HepG2 (cell line): Measurements from ENCODE around the gene MUC4. TPM values are rescaled to one million over a fixed set of nuclear protein-coding genes. Genes with fewer than 3 reads are reported as not detected.

ENCODE experiments used
- ARHGAP35 ChIP-seq: sonication (generic); formaldehyde crosslinking; IDR thresholded peaks from 2 replicates; pipeline ENCODE4 v1.9.0; 2022; ENCODE audit warnings: mild to moderate bottlenecking, inconsistent platforms, moderate library complexity, missing genetic modification reagents, borderline replicate concordance
- BRD4 ChIP-seq: sonication (generic); formaldehyde crosslinking; IDR thresholded peaks from 2 replicates; pipeline ENCODE4 v1.4.0; 2020; ENCODE audit warnings: missing genetic modification reagents
- HNRNPLL ChIP-seq: fragments of 200-400 bp; formaldehyde crosslinking; IDR thresholded peaks from 2 replicates; pipeline ENCODE4 v1.6.1; 2017; ENCODE audit warnings: mild to moderate bottlenecking, low read depth, low read length; ENCODE audit not compliant: poor library complexity, severe bottlenecking
- MXI1 ChIP-seq: IDR thresholded peaks from 3 replicates; pipeline ENCODE4 v1.6.1; 2012; ENCODE audit warnings: low read depth, low read length, inconsistent platforms, borderline replicate concordance
- NFATC3 ChIP-seq: sonication (generic); formaldehyde crosslinking; IDR thresholded peaks from 2 replicates; pipeline ENCODE4 v1.5.1; 2020; ENCODE audit warnings: mild to moderate bottlenecking, missing genetic modification reagents
- NR1H2 ChIP-seq: sonication (generic); formaldehyde crosslinking; IDR thresholded peaks from 2 replicates; pipeline ENCODE4 v1.8.1; 2022; ENCODE audit warnings: low read depth, missing genetic modification reagents, borderline replicate concordance
- PCBP1 ChIP-seq: fragments of 200-400 bp; formaldehyde crosslinking; IDR thresholded peaks from 2 replicates; pipeline ENCODE4 v1.6.1; 2017; ENCODE audit warnings: mild to moderate bottlenecking, low read depth, low read length, borderline replicate concordance
- REPIN1 ChIP-seq: sonication (generic); formaldehyde crosslinking; IDR thresholded peaks from 2 replicates; pipeline ENCODE4 v1.8.0; 2022; ENCODE audit warnings: missing genetic modification reagents, low read depth, mild to moderate bottlenecking, borderline replicate concordance
- RFX3 ChIP-seq: IDR thresholded peaks from 2 replicates; pipeline ENCODE4 v1.6.1; 2016; ENCODE audit warnings: missing biosample characterization, missing genetic modification reagents
- SP1 ChIP-seq, 2 experiments: fragments of 450-650 bp in 1 of 2; sonication (generic) in 1 of 2; formaldehyde crosslinking in 1 of 2; IDR thresholded peaks; 2 replicates each; pipeline versions ENCODE4 v1.4.0 to v1.6.1; 2016 to 2020; ENCODE audit warnings: missing genetic modification reagents in 1 of 2
- ZBTB3 ChIP-seq: sonication (generic); formaldehyde crosslinking; IDR thresholded peaks from 2 replicates; pipeline ENCODE4 v1.4.0; 2020; ENCODE audit warnings: low read depth, mild to moderate bottlenecking, moderate library complexity, missing genetic modification reagents, borderline replicate concordance
- ZNF260 ChIP-seq: sonication (generic); formaldehyde crosslinking; IDR thresholded peaks from 2 replicates; pipeline ENCODE4 v1.4.0; 2020; ENCODE audit warnings: missing genetic modification reagents, low read depth, mild to moderate bottlenecking, borderline replicate concordance
- ZNF333 ChIP-seq: sonication (generic); formaldehyde crosslinking; IDR thresholded peaks from 2 replicates; pipeline ENCODE4 v1.4.0; 2020; ENCODE audit warnings: mild to moderate bottlenecking, missing genetic modification reagents, borderline replicate concordance
- ZNF367 ChIP-seq: sonication (generic); formaldehyde crosslinking; IDR thresholded peaks from 2 replicates; pipeline ENCODE4 v1.4.0; 2020; ENCODE audit warnings: missing genetic modification reagents, borderline replicate concordance
- ZNF598 ChIP-seq: sonication (generic); formaldehyde crosslinking; IDR thresholded peaks from 2 replicates; pipeline ENCODE4 v1.5.1; 2020; ENCODE audit warnings: mild to moderate bottlenecking, missing genetic modification reagents, borderline replicate concordance
- ZNF710 ChIP-seq: sonication (generic); formaldehyde crosslinking; IDR thresholded peaks from 2 replicates; pipeline ENCODE4 v1.5.0; 2020; ENCODE audit warnings: mild to moderate bottlenecking, missing genetic modification reagents, borderline replicate concordance
- ZNF780A ChIP-seq: sonication (generic); formaldehyde crosslinking; IDR thresholded peaks from 2 replicates; pipeline ENCODE4 v1.8.0; 2022; ENCODE audit warnings: mild to moderate bottlenecking, missing genetic modification reagents, moderate library complexity
- polyA plus RNA-seq, 8 experiments: library from polyadenylated mRNA; depleted of rRNA in 3 of 8; stranded (reverse) in 7 of 8; unstranded in 1 of 8; fragments of >200 nt; fragmentation: Illumina TruSeq in 4 of 8; extraction: Trizol in 4 of 8; gene quantifications; 2 replicates each; pipeline versions ENCODE4 v1.2.1 to v1.2.3, GENCODE V29; 2011 to 2016; ENCODE audit warnings: low read depth in 4 of 8, missing spikeins in 1 of 8, mixed read lengths in 1 of 8; ENCODE audit not compliant: insufficient read depth in 1 of 8
- total RNA-seq, 5 experiments: library from RNA; depleted of rRNA; stranded (reverse); fragments of >200 nt; fragmentation: Illumina TruSeq; extraction: Trizol; gene quantifications; 2 replicates each; pipeline ENCODE4 v1.2.3, GENCODE V29; 2016; ENCODE audit warnings: low read depth in 1 of 5
- TF ChIP-seq, protein P1 (sequence below): sonication (generic); formaldehyde crosslinking; IDR thresholded peaks from 2 replicates; pipeline ENCODE4 v1.5.1; 2020; ENCODE audit warnings: missing genetic modification reagents, mild to moderate bottlenecking, borderline replicate concordance
- TF ChIP-seq, protein P2 (sequence below): sonication (generic); formaldehyde crosslinking; IDR thresholded peaks from 2 replicates; pipeline ENCODE4 v1.5.0; 2020; ENCODE audit warnings: missing genetic modification reagents
- TF ChIP-seq, protein P3 (sequence below): sonication (generic); formaldehyde crosslinking; IDR thresholded peaks from 2 replicates; pipeline ENCODE4 v1.4.0; 2020; ENCODE audit warnings: mild to moderate bottlenecking, missing genetic modification reagents
- TF ChIP-seq, protein P4 (sequence below): sonication (generic); formaldehyde crosslinking; IDR thresholded peaks from 2 replicates; pipeline ENCODE4 v1.5.1; 2020; ENCODE audit warnings: mild to moderate bottlenecking, moderate library complexity, missing genetic modification reagents

MUC4 gene
- total and polyA plus RNA-seq, 2 of the 13 experiments (the other 11 are each of a cell fraction or from before 2014, with no cell fraction given), result not detected

DNA sequence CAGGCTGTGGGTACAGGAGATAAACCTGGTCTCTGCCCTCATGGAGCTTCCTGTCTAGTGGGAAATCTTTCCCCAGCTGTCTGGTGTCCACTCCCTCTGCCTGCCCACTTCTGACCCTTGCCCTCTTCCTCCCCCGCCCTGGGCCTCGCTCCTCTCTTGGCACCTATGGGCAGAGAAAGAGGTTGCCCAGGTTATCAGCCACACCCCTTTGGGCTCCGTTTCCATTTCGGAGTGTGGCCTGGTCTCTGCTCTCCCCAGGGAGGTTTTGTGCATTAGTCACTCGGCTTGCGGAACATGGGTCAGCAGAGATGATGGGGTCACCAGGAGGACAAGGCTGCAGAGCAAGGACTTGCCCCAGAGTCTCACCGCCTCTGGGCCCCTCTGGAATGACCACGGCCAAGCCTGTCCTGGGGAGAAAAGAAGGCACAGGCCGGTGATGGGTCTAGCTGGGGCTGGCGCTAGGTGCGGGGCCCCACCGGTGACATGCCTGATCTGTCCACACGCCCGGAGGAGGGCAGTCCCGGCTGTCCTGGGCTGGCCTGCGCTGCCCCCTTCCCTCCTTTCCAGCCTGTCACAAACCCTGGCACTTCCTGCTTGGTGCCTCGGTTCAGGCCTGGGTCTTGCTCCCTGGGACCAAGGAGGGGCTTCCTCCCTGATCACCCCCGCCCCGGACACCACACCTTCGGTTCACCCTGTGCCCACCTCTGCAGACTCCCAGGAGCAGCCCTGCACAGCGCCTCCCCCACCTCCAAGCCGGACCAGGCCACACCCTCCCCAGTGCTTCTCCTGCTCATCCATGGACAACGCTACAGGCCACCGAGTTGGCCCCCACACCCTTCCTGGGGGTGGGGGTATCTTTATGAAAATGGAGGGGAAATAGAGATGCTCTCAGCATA is 35.6 kb upstream of the MUC4 start (continued):
- no peak for TF ChIP-seq ZNF260 (CRISPR knock-in tag)
- TF ChIP-seq ZBTB3 (CRISPR knock-in tag), result no peak
- TF ChIP-seq PCBP1, result no peak
- TF ChIP-seq, protein P1, sequence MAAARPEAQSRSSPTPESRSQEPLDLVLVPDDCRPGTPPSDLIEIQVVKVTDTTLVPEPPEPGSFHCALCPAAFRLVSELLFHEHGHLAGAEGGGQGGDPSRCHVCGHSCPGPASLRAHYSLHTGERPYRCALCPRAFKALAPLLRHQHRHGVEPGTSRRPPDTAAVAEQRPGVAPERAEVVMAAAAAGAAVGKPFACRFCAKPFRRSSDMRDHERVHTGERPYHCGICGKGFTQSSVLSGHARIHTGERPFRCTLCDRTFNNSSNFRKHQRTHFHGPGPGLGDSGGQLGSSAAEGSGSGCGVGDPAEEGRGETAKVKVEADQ (CRISPR knock-in tag), result no peak
- TF ChIP-seq NR1H2, result no peak
- no peak for TF ChIP-seq RFX3
- TF ChIP-seq REPIN1 (CRISPR knock-in tag), result no peak
- TF ChIP-seq BRD4, result no peak
- TF ChIP-seq ZNF367 (CRISPR knock-in tag), result no peak
- no peak for TF ChIP-seq ZNF598 (CRISPR knock-in tag)
- TF ChIP-seq, protein P2, sequence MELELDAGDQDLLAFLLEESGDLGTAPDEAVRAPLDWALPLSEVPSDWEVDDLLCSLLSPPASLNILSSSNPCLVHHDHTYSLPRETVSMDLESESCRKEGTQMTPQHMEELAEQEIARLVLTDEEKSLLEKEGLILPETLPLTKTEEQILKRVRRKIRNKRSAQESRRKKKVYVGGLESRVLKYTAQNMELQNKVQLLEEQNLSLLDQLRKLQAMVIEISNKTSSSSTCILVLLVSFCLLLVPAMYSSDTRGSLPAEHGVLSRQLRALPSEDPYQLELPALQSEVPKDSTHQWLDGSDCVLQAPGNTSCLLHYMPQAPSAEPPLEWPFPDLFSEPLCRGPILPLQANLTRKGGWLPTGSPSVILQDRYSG (CRISPR knock-in tag), result no peak
- no peak for TF ChIP-seq ZNF333 (CRISPR knock-in tag)
- no peak for TF ChIP-seq ZNF710 (CRISPR knock-in tag)
- TF ChIP-seq ZNF780A (CRISPR knock-in tag), result no peak
- no peak for TF ChIP-seq ARHGAP35
- TF ChIP-seq NFATC3, result no peak
- TF ChIP-seq, protein P3, sequence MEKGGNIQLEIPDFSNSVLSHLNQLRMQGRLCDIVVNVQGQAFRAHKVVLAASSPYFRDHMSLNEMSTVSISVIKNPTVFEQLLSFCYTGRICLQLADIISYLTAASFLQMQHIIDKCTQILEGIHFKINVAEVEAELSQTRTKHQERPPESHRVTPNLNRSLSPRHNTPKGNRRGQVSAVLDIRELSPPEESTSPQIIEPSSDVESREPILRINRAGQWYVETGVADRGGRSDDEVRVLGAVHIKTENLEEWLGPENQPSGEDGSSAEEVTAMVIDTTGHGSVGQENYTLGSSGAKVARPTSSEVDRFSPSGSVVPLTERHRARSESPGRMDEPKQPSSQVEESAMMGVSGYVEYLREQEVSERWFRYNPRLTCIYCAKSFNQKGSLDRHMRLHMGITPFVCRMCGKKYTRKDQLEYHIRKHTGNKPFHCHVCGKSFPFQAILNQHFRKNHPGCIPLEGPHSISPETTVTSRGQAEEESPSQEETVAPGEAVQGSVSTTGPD, result no peak
- no peak for TF ChIP-seq MXI1
- TF ChIP-seq, protein P4, sequence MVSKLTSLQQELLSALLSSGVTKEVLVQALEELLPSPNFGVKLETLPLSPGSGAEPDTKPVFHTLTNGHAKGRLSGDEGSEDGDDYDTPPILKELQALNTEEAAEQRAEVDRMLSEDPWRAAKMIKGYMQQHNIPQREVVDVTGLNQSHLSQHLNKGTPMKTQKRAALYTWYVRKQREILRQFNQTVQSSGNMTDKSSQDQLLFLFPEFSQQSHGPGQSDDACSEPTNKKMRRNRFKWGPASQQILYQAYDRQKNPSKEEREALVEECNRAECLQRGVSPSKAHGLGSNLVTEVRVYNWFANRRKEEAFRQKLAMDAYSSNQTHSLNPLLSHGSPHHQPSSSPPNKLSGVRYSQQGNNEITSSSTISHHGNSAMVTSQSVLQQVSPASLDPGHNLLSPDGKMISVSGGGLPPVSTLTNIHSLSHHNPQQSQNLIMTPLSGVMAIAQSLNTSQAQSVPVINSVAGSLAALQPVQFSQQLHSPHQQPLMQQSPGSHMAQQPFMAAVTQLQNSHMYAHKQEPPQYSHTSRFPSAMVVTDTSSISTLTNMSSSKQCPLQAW (CRISPR knock-in tag), result peak; percentile 57; the same call in 1 of the 2 replicates
- no peak for TF ChIP-seq HNRNPLL
- TF ChIP-seq SP1 (IDR thresholded peaks at IDR 0.05), result no peak
- no peak for TF ChIP-seq SP1 (CRISPR knock-in tag; IDR thresholded peaks at IDR 0.05)
